Subcutaneous adipose tissue (tissue), 4 donors: ENCODE measurements around the gene CHD9. TPM values are rescaled to one million over a fixed set of nuclear protein-coding genes. Genes with fewer than 3 reads are reported as not detected.

Experiments
- CTCF ChIP-seq: fragments of 450-650 bp; IDR thresholded peaks from one replicate; pipeline ENCODE4 v1.5.1; 2016; ENCODE audit warnings: low read depth, mild to moderate bottlenecking, control low read depth, antibody characterized with exemption, moderate library complexity
- total RNA-seq, 4 donors: library from RNA; depleted of rRNA; stranded (reverse); fragments of >200 nt; gene quantifications; one replicate each; pipeline ENCODE4 v1.1.0, GENCODE V29; 2016

The CHD9 gene
- total RNA-seq, 4 donors from 2014 or later: 78.0 to 113 (median 101) TPM

DNA sequence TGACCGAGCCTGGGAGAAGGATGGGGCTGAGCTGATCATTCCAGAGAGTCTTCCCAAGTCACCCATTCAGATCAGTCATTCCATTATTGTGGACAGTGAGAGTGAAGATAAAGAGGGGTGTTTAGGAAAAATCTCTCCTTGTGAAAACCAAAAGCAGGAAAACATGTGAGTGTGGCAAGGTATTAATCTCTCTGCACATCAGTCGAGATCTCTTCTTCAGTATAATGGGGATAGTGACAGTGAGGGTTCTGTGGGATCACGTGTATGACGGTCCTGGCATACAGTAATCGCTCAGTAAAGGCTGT is 35.4 kb downstream of the CHD9 start:
- TF ChIP-seq CTCF: no peak

DNA sequence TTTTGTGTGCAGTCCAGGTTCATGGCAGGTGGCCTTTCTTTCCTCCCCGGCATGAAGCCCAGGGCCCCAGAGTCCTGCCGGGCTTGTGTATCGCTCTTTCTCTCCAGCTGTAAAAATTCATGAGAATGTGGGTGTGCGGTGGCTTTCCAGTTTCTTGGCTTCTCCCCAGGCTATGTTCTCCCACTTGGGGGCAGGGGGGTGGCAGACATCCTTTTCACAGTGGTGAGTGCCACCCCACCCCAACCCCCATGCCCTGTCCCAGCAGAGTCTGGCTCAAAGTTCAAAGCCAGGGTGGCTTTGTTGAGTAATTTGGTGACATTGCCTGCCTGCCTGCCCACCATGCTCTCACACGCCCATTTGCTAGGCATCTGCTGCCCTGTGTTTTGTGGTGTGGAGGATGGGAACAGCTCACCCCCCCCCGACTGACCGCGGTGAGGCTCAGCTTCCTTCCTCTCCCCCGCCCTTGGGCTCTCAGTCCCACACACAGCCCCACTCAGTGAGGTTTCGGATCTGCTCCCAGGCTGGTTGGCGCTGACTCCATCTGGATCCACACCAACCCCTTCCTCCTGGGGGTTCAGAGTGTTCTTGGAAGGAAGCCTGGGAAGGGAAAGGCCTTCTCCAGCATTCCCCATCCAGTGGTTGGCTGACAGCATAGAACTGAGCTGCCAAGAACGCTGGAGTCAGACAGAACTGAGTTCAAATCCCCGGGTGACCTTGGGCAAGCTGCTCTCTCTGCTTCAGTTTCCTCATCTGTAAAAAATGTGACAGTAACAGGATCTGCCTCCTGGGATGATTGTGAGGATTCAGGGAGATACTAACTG is 36.0 kb downstream of the CHD9 start:
- TF ChIP-seq CTCF: no peak

- TF ChIP-seq CTCF: no peak
These were observed 36.8 kb downstream of the CHD9 start for GRCh38 chr16:53091466-53092211.

- no peak for TF ChIP-seq CTCF
These were observed 37.5 kb downstream of the CHD9 start for GRCh38 chr16:53092284-53092683.

GRCh38 chr16:53093162-53093744 is 38.5 kb downstream of the CHD9 start:
- no peak for TF ChIP-seq CTCF

DNA sequence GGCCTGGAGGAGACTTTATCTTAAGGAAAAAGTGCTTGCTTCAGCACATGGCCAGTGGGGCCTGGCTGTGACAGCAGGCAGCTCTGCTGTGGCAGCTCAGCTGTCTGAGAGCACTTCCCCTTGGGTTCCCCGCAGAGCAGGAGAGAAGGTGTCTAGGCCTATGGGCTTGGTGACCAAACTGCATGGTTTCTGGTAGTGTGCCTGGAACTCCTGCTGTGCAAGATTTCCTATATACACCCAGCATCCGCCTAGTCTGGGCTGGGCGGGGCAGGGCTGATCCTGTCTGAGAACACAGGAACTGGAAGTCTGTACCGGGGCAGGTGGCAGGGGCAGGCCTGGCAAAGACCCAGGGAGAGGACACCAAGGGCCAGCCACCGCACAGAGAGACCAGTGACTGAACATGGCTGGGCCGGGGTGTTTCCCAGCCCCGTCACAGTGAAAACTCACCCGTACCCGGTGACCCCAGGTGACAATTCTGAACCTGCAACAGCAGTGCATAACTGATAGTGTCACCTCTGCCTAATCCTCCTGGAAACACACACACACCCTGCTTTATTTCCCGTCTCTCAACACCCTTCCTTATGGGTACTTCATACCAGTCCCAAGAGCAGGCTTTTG is 39.3 kb downstream of the CHD9 start:
- TF ChIP-seq CTCF: no peak

- no peak for TF ChIP-seq CTCF
These were observed 42.4 kb downstream of the CHD9 start for GRCh38 chr16:53097190-53097589.
